ENCODE data around the gene RNF152.
"Not testable (repeated sequence)": the region's sequence is repeated elsewhere in the genome, so short reads cannot be mapped to it uniquely, and the experiment has no call there.

Gene RNF152

GRCh38 chr18:61791031-61791430 is 101.8 kb downstream of the RNF152 start:
- Histone ChIP-seq H3K4me1 (ENCODE audit: insufficient read depth, low read length, severe bottlenecking) (no peaks in the 10 kb centered on the region), H3K4me3 (ENCODE audit: low read depth, low read length, poor library complexity, severe bottlenecking) (no peak overlapping the region), H3K27me3 (ENCODE audit: insufficient read depth, low read length) (no peaks in the 10 kb centered on the region), H3K9me3 (ENCODE audit: low read length) (no peaks in the 10 kb centered on the region), H4K20me1 (ENCODE audit: insufficient read depth, low read length) (no peaks in the 10 kb centered on the region), H3K9me2 (ENCODE audit: low read depth, low read length) (no peaks in the 10 kb centered on the region), H3K4me2 (ENCODE audit: low read length) (no peak overlapping the region), H2AFZ (ENCODE audit: low read length) (no peak overlapping the region), H3K79me2 (ENCODE audit: insufficient read depth, low read length) (no peaks in the 10 kb centered on the region), H3K9ac (ENCODE audit: low read length) (no peak overlapping the region), H3K27ac (ENCODE audit: low read depth, low read length, poor library complexity, severe bottlenecking) (no peak overlapping the region), H3F3A (ENCODE audit: insufficient read depth, low read length) (no peaks in the 10 kb centered on the region), H3K36me3 (ENCODE audit: insufficient read depth, low read length) (no peaks in the 10 kb centered on the region)
- TF ChIP-seq CTCF (IDR thresholded peaks at IDR 0.05; ENCODE audit: low read length) (no peak), EZH2 (IDR thresholded peaks at IDR 0.05; ENCODE audit: borderline replicate concordance, low read length) (no peak)

GRCh38 chr18:61787011-61787670 is 105.7 kb downstream of the RNF152 start:
- not testable (repeated sequence) for H3K4me1 ChIP-seq (ENCODE audit: insufficient read depth, low read length, severe bottlenecking); H3K27me3 ChIP-seq (ENCODE audit: insufficient read depth, low read length); H4K20me1 ChIP-seq (ENCODE audit: insufficient read depth, low read length); H3F3A ChIP-seq (ENCODE audit: insufficient read depth, low read length); H3K9me2 ChIP-seq (ENCODE audit: low read depth, low read length); H3K4me3 ChIP-seq (ENCODE audit: low read depth, low read length, poor library complexity, severe bottlenecking); H3K9ac ChIP-seq (ENCODE audit: low read length); H3K9me3 ChIP-seq (ENCODE audit: low read length); H3K79me2 ChIP-seq (ENCODE audit: insufficient read depth, low read length); H3K36me3 ChIP-seq (ENCODE audit: insufficient read depth, low read length); H2AFZ ChIP-seq (ENCODE audit: low read length); H3K4me2 ChIP-seq (ENCODE audit: low read length); H3K27ac ChIP-seq (ENCODE audit: low read depth, low read length, poor library complexity, severe bottlenecking)

- H3K4me3 ChIP-seq (ENCODE audit: low read depth, low read length, poor library complexity, severe bottlenecking), result no peak overlapping the region
- no peaks in the 10 kb centered on the region for H3K27me3 ChIP-seq (ENCODE audit: insufficient read depth, low read length)
- H2AFZ ChIP-seq (ENCODE audit: low read length), result no peak overlapping the region
- no peak overlapping the region for H3K27ac ChIP-seq (ENCODE audit: low read depth, low read length, poor library complexity, severe bottlenecking)
- no peaks in the 10 kb centered on the region for H3K9me3 ChIP-seq (ENCODE audit: low read length)
- no peaks in the 10 kb centered on the region for H3K36me3 ChIP-seq (ENCODE audit: insufficient read depth, low read length)
- no peak overlapping the region for H3K4me2 ChIP-seq (ENCODE audit: low read length)
- H3K9ac ChIP-seq (ENCODE audit: low read length), result no peak overlapping the region
- H4K20me1 ChIP-seq (ENCODE audit: insufficient read depth, low read length), result no peaks in the 10 kb centered on the region
- TF ChIP-seq EZH2 (IDR thresholded peaks at IDR 0.05; ENCODE audit: borderline replicate concordance, low read length) (no peak), CTCF (IDR thresholded peaks at IDR 0.05; ENCODE audit: low read length) (no peak)
- no peaks in the 10 kb centered on the region for H3K4me1 ChIP-seq (ENCODE audit: insufficient read depth, low read length, severe bottlenecking)
- no peaks in the 10 kb centered on the region for H3K79me2 ChIP-seq (ENCODE audit: insufficient read depth, low read length)
- H3F3A ChIP-seq (ENCODE audit: insufficient read depth, low read length), result no peaks in the 10 kb centered on the region
- H3K9me2 ChIP-seq (ENCODE audit: low read depth, low read length), result no peaks in the 10 kb centered on the region
Measured at GRCh38 chr18:61785588-61785987, 107.2 kb downstream of the RNF152 start.

- H4K20me1 ChIP-seq (ENCODE audit: insufficient read depth, low read length), result no peaks in the 10 kb centered on the region
- H3K27ac ChIP-seq (ENCODE audit: low read depth, low read length, poor library complexity, severe bottlenecking), result no peak overlapping the region
- H3K36me3 ChIP-seq (ENCODE audit: insufficient read depth, low read length), result no peaks in the 10 kb centered on the region
- H2AFZ ChIP-seq (ENCODE audit: low read length), result no peak overlapping the region
- H3K27me3 ChIP-seq (ENCODE audit: insufficient read depth, low read length), result no peaks in the 10 kb centered on the region
- no peak overlapping the region for H3K4me2 ChIP-seq (ENCODE audit: low read length)
- H3K4me1 ChIP-seq (ENCODE audit: insufficient read depth, low read length, severe bottlenecking), result no peaks in the 10 kb centered on the region
- H3F3A ChIP-seq (ENCODE audit: insufficient read depth, low read length), result no peaks in the 10 kb centered on the region
- TF ChIP-seq CTCF (IDR thresholded peaks at IDR 0.05; ENCODE audit: low read length), result no peak
- TF ChIP-seq EZH2 (IDR thresholded peaks at IDR 0.05; ENCODE audit: borderline replicate concordance, low read length), result no peak
- no peak overlapping the region for H3K4me3 ChIP-seq (ENCODE audit: low read depth, low read length, poor library complexity, severe bottlenecking)
- no peaks in the 10 kb centered on the region for H3K79me2 ChIP-seq (ENCODE audit: insufficient read depth, low read length)
- H3K9me2 ChIP-seq (ENCODE audit: low read depth, low read length), result no peaks in the 10 kb centered on the region
- no peak overlapping the region for H3K9ac ChIP-seq (ENCODE audit: low read length)
- no peaks in the 10 kb centered on the region for H3K9me3 ChIP-seq (ENCODE audit: low read length)
Measured at GRCh38 chr18:61784834-61785233, 108.0 kb downstream of the RNF152 start.
